Cardiac muscle cell (in vitro differentiated cells and primary cell): Measurements from ENCODE around the gene EDEM2. TPM values are rescaled to one million over a fixed set of nuclear protein-coding genes. Genes with fewer than 3 reads are reported as not detected.

Experiments used
- DNase-seq, 2 donors: peaks; one replicate each; pipeline versions ENCODE4 v3.0.0 to v3.0.0-alpha.2; 2010 to 2017; ENCODE audit warnings: low read depth in 1 of 2, low spot score in 1 of 2
- H3K27ac ChIP-seq: fragments of 200-600 bp; sonication (generic); 2 replicates; pipeline ENCODE4 v1.5.1; 2016
- H3K27me3 ChIP-seq: fragments of 200-600 bp; sonication (generic); 2 replicates; pipeline ENCODE4 v1.6.0; 2016; ENCODE audit warnings: control low read depth
- H3K36me3 ChIP-seq: fragments of 200-600 bp; sonication (generic); 2 replicates; pipeline ENCODE4 v1.5.1; 2016; ENCODE audit warnings: control low read depth
- H3K4me1 ChIP-seq: fragments of 200-600 bp; sonication (generic); 2 replicates; pipeline ENCODE4 v1.8.1; 2017; ENCODE audit warnings: low read depth, mild to moderate bottlenecking, mixed run types
- H3K4me3 ChIP-seq: fragments of 200-600 bp; sonication (generic); 2 replicates; pipeline ENCODE4 v1.5.1; 2016; ENCODE audit warnings: mild to moderate bottlenecking
- H3K9me3 ChIP-seq: fragments of 200-600 bp; sonication (generic); 2 replicates; pipeline ENCODE4 v1.5.1; 2017; ENCODE audit warnings: low read depth, mild to moderate bottlenecking, control low read depth
- CTCF ChIP-seq: IDR thresholded peaks from 2 replicates; pipeline ENCODE4 v1.5.1; 2012; ENCODE audit warnings: low read depth, mild to moderate bottlenecking, low read length
- polyA plus RNA-seq: library from polyadenylated mRNA; unstranded; fragments of >200 nt; fragmentation: Nextera tagmentation; extraction: Ambion mirVana; gene quantifications from 2 replicates; pipeline ENCODE4 v1.2.1, GENCODE V29; 2016
- total RNA-seq: library from RNA; depleted of rRNA; stranded (reverse); fragments of >200 nt; gene quantifications from 2 replicates; pipeline ENCODE4 v1.2.3, GENCODE V29; 2016

EDEM2 gene
- total and polyA plus RNA-seq, 2 experiments from 2014 or later: 40.1 to 57.5 TPM

- no peaks in the 10 kb centered on the region for H3K9me3 ChIP-seq
- peaks cover 25% of the 10 kb centered on the region for H3K4me1 ChIP-seq
- TF ChIP-seq CTCF: no peak
- H3K4me3 ChIP-seq: no peak overlapping the region
- DNase-seq: peak; percentile 89 to 91
- peak overlapping the region; percentile 86 for H3K27ac ChIP-seq
- no peaks in the 10 kb centered on the region for H3K27me3 ChIP-seq
- H3K36me3 ChIP-seq: peaks cover 8% of the 10 kb centered on the region
Observed at GRCh38 chr20:35135867-35136586, 11.1 kb downstream of the EDEM2 start.

- H3K27ac ChIP-seq: peak overlapping the region; percentile 86
- H3K9me3 ChIP-seq: no peaks in the 10 kb centered on the region
- TF ChIP-seq CTCF: no peak
Observed at GRCh38 chr20:35134880-35135279, 12.3 kb downstream of the EDEM2 start.

DNA sequence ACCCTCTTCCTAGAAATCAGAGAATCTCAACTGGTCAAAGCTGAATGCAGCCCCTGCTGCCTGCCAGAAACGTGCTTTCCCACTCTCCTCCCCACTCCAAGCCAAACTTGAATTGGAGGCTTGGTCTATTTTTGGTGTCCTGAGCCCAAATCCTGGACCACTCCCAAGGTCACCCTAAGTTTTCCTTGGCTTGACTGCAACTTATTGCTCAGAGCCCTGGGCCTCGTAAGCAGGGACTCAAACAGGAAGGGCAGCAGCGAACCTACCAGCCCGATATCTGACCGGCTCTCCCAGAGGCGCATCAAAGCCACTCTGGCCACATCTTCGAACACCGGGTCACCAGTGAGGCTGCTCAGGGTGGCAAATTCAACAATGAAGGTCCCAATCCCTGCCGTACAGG lies 12.7 kb downstream of the EDEM2 start:
- Histone ChIP-seq H3K4me3 (no peak overlapping the region), H3K36me3 (peaks cover 18% of the 10 kb centered on the region), H3K4me1 (peaks cover 25% of the 10 kb centered on the region), H3K9me3 (no peaks in the 10 kb centered on the region), H3K27me3 (no peaks in the 10 kb centered on the region), H3K27ac (peak overlapping the region; percentile 86)
- DNase-seq: peak in 1 of 2 donors; percentile 2
- no peak for TF ChIP-seq CTCF

More at GRCh38 chr20:35134880-35135279, 12.3 kb downstream of the EDEM2 start:
- peak in 1 of 2 donors; percentile 6 for DNase-seq
- peaks cover 25% of the 10 kb centered on the region for H3K4me1 ChIP-seq
- peaks cover 18% of the 10 kb centered on the region for H3K36me3 ChIP-seq
- no peaks in the 10 kb centered on the region for H3K27me3 ChIP-seq
- no peak overlapping the region for H3K4me3 ChIP-seq

- no peak overlapping the region for H3K4me3 ChIP-seq
- TF ChIP-seq CTCF: no peak
- H3K27me3 ChIP-seq: no peaks in the 10 kb centered on the region
- no peaks in the 10 kb centered on the region for H3K9me3 ChIP-seq
- H3K4me1 ChIP-seq: peaks cover 25% of the 10 kb centered on the region
- DNase-seq: no peak
- H3K36me3 ChIP-seq: peaks cover 18% of the 10 kb centered on the region
- peak overlapping the region; percentile 86 for H3K27ac ChIP-seq
Observed at GRCh38 chr20:35133735-35134134, 13.4 kb downstream of the EDEM2 start.

DNA sequence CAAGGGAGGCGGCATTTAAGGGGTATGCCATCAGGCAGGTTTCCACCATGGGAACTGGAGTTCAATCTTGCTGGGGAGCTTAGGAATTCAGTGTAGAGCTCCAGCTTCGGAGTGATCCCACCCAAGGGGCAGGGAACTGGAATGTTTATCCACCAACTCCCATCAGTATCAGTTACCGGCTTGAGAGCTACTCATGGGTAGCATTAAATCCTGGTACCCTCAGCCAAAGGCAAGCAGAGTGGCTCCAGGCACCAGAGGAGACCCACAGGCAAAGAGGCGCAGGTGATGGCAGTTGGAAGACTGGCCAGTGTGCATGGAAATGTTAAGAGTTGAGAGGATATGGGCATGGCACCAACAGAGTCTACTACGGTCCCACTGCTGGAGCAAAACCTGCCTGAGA lies 14.1 kb downstream of the EDEM2 start:
- Histone ChIP-seq H3K36me3 (peaks cover 22% of the 10 kb centered on the region), H3K4me3 (no peak overlapping the region), H3K4me1 (peaks cover 29% of the 10 kb centered on the region), H3K27me3 (no peaks in the 10 kb centered on the region), H3K27ac (no peak overlapping the region), H3K9me3 (no peaks in the 10 kb centered on the region)
- DNase-seq: no peak
- TF ChIP-seq CTCF: no peak
